ENCODE measurements around the gene PPIP5K2. TPM values are rescaled to one million over a fixed set of nuclear protein-coding genes. Genes with fewer than 3 reads are reported as not detected.

The PPIP5K2 gene
- total RNA-seq, 1 donor from 2014 or later: 57.8 TPM

DNA sequence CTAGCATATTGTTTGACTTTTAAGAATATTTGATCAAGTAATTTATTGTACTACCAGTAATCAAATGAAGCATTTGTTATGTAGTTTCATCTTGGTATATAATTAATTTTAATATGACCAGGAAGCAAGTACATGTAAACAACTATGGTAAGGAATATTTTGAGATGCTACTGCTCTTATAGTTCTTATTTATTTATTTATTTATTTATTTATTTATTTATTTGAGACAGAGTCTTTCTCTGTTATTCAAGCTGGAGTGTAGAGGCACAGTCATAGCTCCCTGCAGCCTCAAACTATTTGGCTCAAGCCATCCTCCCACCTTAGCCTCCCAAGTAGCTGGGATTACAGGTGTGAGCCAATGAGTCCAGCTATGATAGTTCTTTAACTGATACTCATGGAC, 8.1 kb downstream of the PPIP5K2 start:
- TF ChIP-seq, protein P1, sequence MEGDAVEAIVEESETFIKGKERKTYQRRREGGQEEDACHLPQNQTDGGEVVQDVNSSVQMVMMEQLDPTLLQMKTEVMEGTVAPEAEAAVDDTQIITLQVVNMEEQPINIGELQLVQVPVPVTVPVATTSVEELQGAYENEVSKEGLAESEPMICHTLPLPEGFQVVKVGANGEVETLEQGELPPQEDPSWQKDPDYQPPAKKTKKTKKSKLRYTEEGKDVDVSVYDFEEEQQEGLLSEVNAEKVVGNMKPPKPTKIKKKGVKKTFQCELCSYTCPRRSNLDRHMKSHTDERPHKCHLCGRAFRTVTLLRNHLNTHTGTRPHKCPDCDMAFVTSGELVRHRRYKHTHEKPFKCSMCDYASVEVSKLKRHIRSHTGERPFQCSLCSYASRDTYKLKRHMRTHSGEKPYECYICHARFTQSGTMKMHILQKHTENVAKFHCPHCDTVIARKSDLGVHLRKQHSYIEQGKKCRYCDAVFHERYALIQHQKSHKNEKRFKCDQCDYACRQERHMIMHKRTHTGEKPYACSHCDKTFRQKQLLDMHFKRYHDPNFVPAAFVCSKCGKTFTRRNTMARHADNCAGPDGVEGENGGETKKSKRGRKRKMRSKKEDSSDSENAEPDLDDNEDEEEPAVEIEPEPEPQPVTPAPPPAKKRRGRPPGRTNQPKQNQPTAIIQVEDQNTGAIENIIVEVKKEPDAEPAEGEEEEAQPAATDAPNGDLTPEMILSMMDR (IDR thresholded peaks at IDR 0.05): no peak
- H3K36me3 Mint-ChIP-seq (ENCODE audit: low read depth): peaks cover 6% of the 10 kb centered on the region

DNA sequence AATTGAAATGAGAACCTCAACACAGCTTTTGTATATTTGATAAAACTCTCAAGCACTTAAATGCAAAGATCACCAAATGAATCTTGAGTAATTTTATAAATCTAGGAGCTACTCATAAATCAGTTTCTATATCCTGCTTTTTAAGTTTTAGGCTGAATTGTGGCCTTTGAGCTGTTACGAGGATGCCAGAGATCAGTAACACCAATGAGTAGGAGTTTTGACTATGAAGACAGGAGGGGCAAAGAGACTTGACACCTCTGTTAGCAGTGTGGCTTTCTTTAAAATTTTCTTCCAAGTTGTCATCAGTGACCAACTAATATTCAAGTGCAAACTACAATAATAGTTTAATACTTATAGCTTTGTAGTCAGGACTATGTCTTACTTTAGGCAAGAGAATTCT, 12.6 kb downstream of the PPIP5K2 start:
- TF ChIP-seq, protein P1 (IDR thresholded peaks at IDR 0.05): no peak
- Mint-ChIP-seq H3K4me3 (ENCODE audit: unreplicated experiment) (no peak overlapping the region), H3K9me3 (ENCODE audit: low read depth) (no peaks in the 10 kb centered on the region), H3K27ac (ENCODE audit: unreplicated experiment) (no peak overlapping the region), H3K4me1 (ENCODE audit: low read depth) (peaks cover 6% of the 10 kb centered on the region), H3K36me3 (ENCODE audit: low read depth) (peaks cover 6% of the 10 kb centered on the region), H3K27me3 (ENCODE audit: low read depth) (no peaks in the 10 kb centered on the region)
- no peak for DNase-seq (ENCODE audit: low spot score)

More for the DNA sequence above, 8.1 kb downstream of the PPIP5K2 start:
- no peaks in the 10 kb centered on the region for H3K9me3 Mint-ChIP-seq (ENCODE audit: low read depth)
- H3K4me3 Mint-ChIP-seq (ENCODE audit: unreplicated experiment): no peak overlapping the region
- no peak for DNase-seq (ENCODE audit: low spot score)
- H3K27ac Mint-ChIP-seq (ENCODE audit: unreplicated experiment): no peak overlapping the region
- peaks cover under 1% of the 10 kb centered on the region for H3K4me1 Mint-ChIP-seq (ENCODE audit: low read depth)
- no peaks in the 10 kb centered on the region for H3K27me3 Mint-ChIP-seq (ENCODE audit: low read depth)

DNA sequence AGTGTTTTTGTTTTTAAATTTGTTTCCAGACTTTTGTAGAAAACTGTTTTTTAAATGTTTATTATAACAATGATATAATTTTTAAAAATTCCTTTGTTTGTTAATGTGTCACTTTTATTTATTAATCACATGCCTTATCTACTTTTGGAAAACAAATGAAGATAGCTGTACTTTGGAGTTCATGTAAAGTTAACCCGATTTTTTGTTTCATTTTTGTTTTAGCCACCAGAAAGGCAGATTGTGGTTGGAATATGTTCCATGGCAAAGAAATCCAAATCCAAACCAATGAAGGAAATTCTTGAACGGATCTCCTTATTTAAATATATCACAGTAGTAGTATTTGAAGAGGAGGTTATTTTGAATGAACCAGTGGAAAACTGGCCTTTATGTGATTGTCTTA, 13.1 kb downstream of the PPIP5K2 start:
- Mint-ChIP-seq H3K36me3 (ENCODE audit: low read depth) (peaks cover 6% of the 10 kb centered on the region), H3K9me3 (ENCODE audit: low read depth) (no peaks in the 10 kb centered on the region), H3K4me3 (ENCODE audit: unreplicated experiment) (no peak overlapping the region), H3K4me1 (ENCODE audit: low read depth) (peaks cover 6% of the 10 kb centered on the region), H3K27ac (ENCODE audit: unreplicated experiment) (no peak overlapping the region), H3K27me3 (ENCODE audit: low read depth) (no peaks in the 10 kb centered on the region)
- TF ChIP-seq, protein P1 (IDR thresholded peaks at IDR 0.05): no peak
- DNase-seq (ENCODE audit: low spot score): no peak

DNA sequence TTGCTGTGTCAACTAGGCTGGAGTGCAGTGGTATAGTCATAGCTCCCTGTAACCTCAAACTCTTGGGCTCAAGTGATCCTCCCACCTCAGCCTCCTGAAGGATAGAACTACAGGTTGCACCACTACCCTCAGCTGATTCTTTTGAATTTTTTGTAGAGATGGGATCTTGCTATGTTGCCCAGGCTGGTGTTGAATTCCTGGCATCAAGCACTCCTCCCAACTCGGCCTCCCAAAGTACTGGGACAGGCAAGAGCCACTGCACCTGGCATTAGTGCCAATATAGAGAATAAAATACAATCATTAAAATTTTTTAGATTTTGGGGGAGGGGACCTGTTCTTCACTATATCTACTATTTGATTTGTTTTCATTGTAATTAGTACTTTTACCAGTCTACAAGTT, 15.4 kb downstream of the PPIP5K2 start:
- Mint-ChIP-seq H3K27me3 (ENCODE audit: low read depth) (no peaks in the 10 kb centered on the region), H3K9me3 (ENCODE audit: low read depth) (no peaks in the 10 kb centered on the region), H3K36me3 (ENCODE audit: low read depth) (peaks cover 8% of the 10 kb centered on the region), H3K27ac (ENCODE audit: unreplicated experiment) (no peak overlapping the region), H3K4me3 (ENCODE audit: unreplicated experiment) (no peak overlapping the region), H3K4me1 (ENCODE audit: low read depth) (peaks cover 6% of the 10 kb centered on the region)
- no peak for DNase-seq (ENCODE audit: low spot score)
- TF ChIP-seq, protein P1 (IDR thresholded peaks at IDR 0.05): no peak

DNA sequence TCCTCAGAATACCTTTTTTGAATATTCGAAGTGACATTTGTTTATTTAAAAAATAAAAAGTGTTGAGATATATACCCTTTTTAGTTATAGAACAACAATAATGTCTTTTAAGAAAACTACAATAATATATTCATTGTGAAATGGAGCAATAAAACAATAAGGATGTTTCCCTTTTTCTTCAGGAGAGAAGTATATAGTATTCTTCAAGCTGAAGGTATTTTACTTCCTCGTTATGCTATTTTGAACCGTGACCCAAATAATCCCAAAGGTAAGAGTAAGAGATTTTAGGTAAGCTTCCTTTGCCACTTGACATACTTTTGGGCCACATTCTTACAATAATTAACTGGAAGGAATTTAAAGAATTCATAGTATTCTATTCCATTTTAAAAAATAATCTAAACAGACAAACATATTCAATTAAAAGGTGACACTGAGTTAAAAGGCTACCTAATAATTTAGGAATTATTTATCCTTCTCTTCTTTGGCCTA, 18.1 kb downstream of the PPIP5K2 start:
- no peaks in the 10 kb centered on the region for H3K27me3 Mint-ChIP-seq (ENCODE audit: low read depth)
- no peak overlapping the region for H3K27ac Mint-ChIP-seq (ENCODE audit: unreplicated experiment)
- peaks cover 6% of the 10 kb centered on the region for H3K4me1 Mint-ChIP-seq (ENCODE audit: low read depth)
- DNase-seq (ENCODE audit: low spot score): no peak
- no peak overlapping the region for H3K4me3 Mint-ChIP-seq (ENCODE audit: unreplicated experiment)
- TF ChIP-seq, protein P1 (IDR thresholded peaks at IDR 0.05): no peak
- peaks cover 15% of the 10 kb centered on the region for H3K36me3 Mint-ChIP-seq (ENCODE audit: low read depth)
- no peaks in the 10 kb centered on the region for H3K9me3 Mint-ChIP-seq (ENCODE audit: low read depth)

Data from chondrocyte (in vitro differentiated cells).